GM13977 (cell line): ENCODE results near the gene LIMS1.

Experiments used
- DNase-seq: peaks from one replicate; pipeline ENCODE4 v3.0.0; 2012; ENCODE audit warnings: low spot score
- CTCF ChIP-seq: IDR thresholded peaks from 2 replicates; pipeline ENCODE4 v1.5.1; 2012; ENCODE audit warnings: mild to moderate bottlenecking, control low read depth; ENCODE audit not compliant: insufficient read depth; ENCODE audit errors: extremely low read depth, missing control alignments
- in situ Hi-C: fragments of 300-500 bp; cut with MboI; formaldehyde crosslinking; loops from one replicate; pipeline ENCODE4 v1.12.0; 2022; ENCODE audit warnings: low sequenced_read_pairs, low pct_unique_long_range_greater_than_20kb, mixed read lengths, inconsistent platforms; ENCODE audit not compliant: unreplicated experiment

LIMS1 gene

DNA sequence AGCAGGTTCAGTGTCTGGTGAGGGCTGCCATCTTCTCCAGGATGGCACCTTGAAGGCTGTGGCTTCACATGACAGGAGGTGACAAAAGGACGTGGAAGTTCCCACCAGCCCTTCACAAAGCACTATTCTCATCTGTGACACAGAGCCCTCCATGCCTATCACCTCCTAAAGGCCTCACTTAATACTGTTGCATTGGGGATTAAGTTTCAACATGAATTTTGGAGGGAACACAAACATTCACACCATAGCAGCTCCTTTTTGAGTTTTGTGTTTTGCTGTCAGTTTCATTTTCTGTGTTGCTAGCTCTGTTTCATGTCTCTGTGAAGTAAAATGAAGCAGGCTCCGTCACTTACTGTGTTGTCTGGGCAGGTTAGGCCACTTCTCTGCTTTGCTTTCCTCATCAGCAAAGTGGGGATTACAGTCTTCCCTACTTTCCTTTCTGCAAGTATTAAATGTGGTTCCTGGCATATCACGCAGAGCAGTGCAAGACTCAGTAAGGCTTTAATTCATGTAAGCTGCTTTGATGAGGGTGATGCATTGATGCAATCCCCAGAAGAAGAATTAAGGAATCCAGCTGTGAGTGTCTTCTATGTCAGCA, 31.6 kb downstream of the LIMS1 start:
- in situ Hi-C loops = no loop called here
- DNase-seq = no peak
- TF ChIP-seq CTCF = no peak

GRCh38 chr2:108570416-108570815, 36.1 kb downstream of the LIMS1 start:
- in situ Hi-C loops = no loop called here
- DNase-seq = no peak
- no peak for TF ChIP-seq CTCF

GRCh38 chr2:108571286-108571685, 37.0 kb downstream of the LIMS1 start:
- TF ChIP-seq CTCF = no peak
- no peak for DNase-seq
- in situ Hi-C loops = no loop called here

- in situ Hi-C loops = no loop called here
- TF ChIP-seq CTCF = no peak
- no peak for DNase-seq
Observed at GRCh38 chr2:108573061-108573460, 38.8 kb downstream of the LIMS1 start.

GRCh38 chr2:108574332-108574731, 40.1 kb downstream of the LIMS1 start:
- TF ChIP-seq CTCF = no peak
- no peak for DNase-seq

GRCh38 chr2:108575132-108575966, 41.1 kb downstream of the LIMS1 start:
- in situ Hi-C loops = loop anchor here (25.0 kb wide), 2 partner anchors 113 to 188 kb away; partner anchors contain the start of gene SULT1C4
- DNase-seq = peak; percentile 42
- TF ChIP-seq CTCF = no peak

More at GRCh38 chr2:108574332-108574731, 40.1 kb downstream of the LIMS1 start:
- in situ Hi-C loops = no loop called here
